ENCODE data around the gene XYLT1.

The XYLT1 gene

GRCh38 chr16:17258077-17258599 is 212.6 kb downstream of the XYLT1 start:
- Histone ChIP-seq H3K9ac (ENCODE audit: low read depth, low read length) (no peak overlapping the region), H3K36me3 (ENCODE audit: insufficient read depth, low read length) (no peaks in the 10 kb centered on the region), H3K4me1 (ENCODE audit: insufficient read depth, low read length) (no peaks in the 10 kb centered on the region), H3K9me3 (ENCODE audit: control insufficient read depth, insufficient read depth, low read length) (no peaks in the 10 kb centered on the region)

GRCh38 chr16:17257426-17258023 is 213.2 kb downstream of the XYLT1 start:
- Histone ChIP-seq H3K9ac (ENCODE audit: low read depth, low read length) (no peak overlapping the region), H3K9me3 (ENCODE audit: control insufficient read depth, insufficient read depth, low read length) (no peaks in the 10 kb centered on the region), H3K36me3 (ENCODE audit: insufficient read depth, low read length) (no peaks in the 10 kb centered on the region), H3K4me1 (ENCODE audit: insufficient read depth, low read length) (no peaks in the 10 kb centered on the region)

- Histone ChIP-seq H3K9me3 (ENCODE audit: control insufficient read depth, insufficient read depth, low read length) (no peaks in the 10 kb centered on the region), H3K36me3 (ENCODE audit: insufficient read depth, low read length) (no peaks in the 10 kb centered on the region), H3K9ac (ENCODE audit: low read depth, low read length) (no peak overlapping the region), H3K4me1 (ENCODE audit: insufficient read depth, low read length) (no peaks in the 10 kb centered on the region)
Observed at GRCh38 chr16:17252701-17253100, 218.1 kb downstream of the XYLT1 start.

- Histone ChIP-seq H3K4me1 (ENCODE audit: insufficient read depth, low read length) (no peaks in the 10 kb centered on the region), H3K36me3 (ENCODE audit: insufficient read depth, low read length) (no peaks in the 10 kb centered on the region), H3K9ac (ENCODE audit: low read depth, low read length) (no peak overlapping the region), H3K9me3 (ENCODE audit: control insufficient read depth, insufficient read depth, low read length) (no peaks in the 10 kb centered on the region)
Observed at GRCh38 chr16:17252064-17252463, 218.7 kb downstream of the XYLT1 start.

GRCh38 chr16:17251496-17251895 is 219.3 kb downstream of the XYLT1 start:
- Histone ChIP-seq H3K9ac (ENCODE audit: low read depth, low read length) (no peak overlapping the region), H3K9me3 (ENCODE audit: control insufficient read depth, insufficient read depth, low read length) (no peaks in the 10 kb centered on the region), H3K4me1 (ENCODE audit: insufficient read depth, low read length) (no peaks in the 10 kb centered on the region), H3K36me3 (ENCODE audit: insufficient read depth, low read length) (no peaks in the 10 kb centered on the region)

- H3K4me1 ChIP-seq (ENCODE audit: insufficient read depth, low read length), result no peaks in the 10 kb centered on the region
- no peak overlapping the region for H3K9ac ChIP-seq (ENCODE audit: low read depth, low read length)
- no peaks in the 10 kb centered on the region for H3K36me3 ChIP-seq (ENCODE audit: insufficient read depth, low read length)
- no peaks in the 10 kb centered on the region for H3K9me3 ChIP-seq (ENCODE audit: control insufficient read depth, insufficient read depth, low read length)
Observed at GRCh38 chr16:17246974-17247732, 223.6 kb downstream of the XYLT1 start.

- no peak overlapping the region for H3K9ac ChIP-seq (ENCODE audit: low read depth, low read length)
- no peaks in the 10 kb centered on the region for H3K36me3 ChIP-seq (ENCODE audit: insufficient read depth, low read length)
- no peaks in the 10 kb centered on the region for H3K9me3 ChIP-seq (ENCODE audit: control insufficient read depth, insufficient read depth, low read length)
- no peaks in the 10 kb centered on the region for H3K4me1 ChIP-seq (ENCODE audit: insufficient read depth, low read length)
Observed at GRCh38 chr16:17246268-17246885, 224.4 kb downstream of the XYLT1 start.

- Histone ChIP-seq H3K4me1 (ENCODE audit: insufficient read depth, low read length) (no peaks in the 10 kb centered on the region), H3K9me3 (ENCODE audit: control insufficient read depth, insufficient read depth, low read length) (no peaks in the 10 kb centered on the region), H3K9ac (ENCODE audit: low read depth, low read length) (no peak overlapping the region), H3K36me3 (ENCODE audit: insufficient read depth, low read length) (no peaks in the 10 kb centered on the region)
Observed at GRCh38 chr16:17245776-17246175, 225.0 kb downstream of the XYLT1 start.

GRCh38 chr16:17244872-17245551 is 225.7 kb downstream of the XYLT1 start:
- no peak overlapping the region for H3K9ac ChIP-seq (ENCODE audit: low read depth, low read length)
- H3K4me1 ChIP-seq (ENCODE audit: insufficient read depth, low read length), result no peaks in the 10 kb centered on the region
- no peaks in the 10 kb centered on the region for H3K36me3 ChIP-seq (ENCODE audit: insufficient read depth, low read length)
- no peaks in the 10 kb centered on the region for H3K9me3 ChIP-seq (ENCODE audit: control insufficient read depth, insufficient read depth, low read length)

GRCh38 chr16:17241264-17241835 is 229.4 kb downstream of the XYLT1 start:
- Histone ChIP-seq H3K4me1 (ENCODE audit: insufficient read depth, low read length) (no peaks in the 10 kb centered on the region), H3K9ac (ENCODE audit: low read depth, low read length) (no peak overlapping the region), H3K9me3 (ENCODE audit: control insufficient read depth, insufficient read depth, low read length) (no peaks in the 10 kb centered on the region), H3K36me3 (ENCODE audit: insufficient read depth, low read length) (no peaks in the 10 kb centered on the region)

GRCh38 chr16:17238285-17239028 is 232.3 kb downstream of the XYLT1 start:
- Histone ChIP-seq H3K36me3 (ENCODE audit: insufficient read depth, low read length) (no peaks in the 10 kb centered on the region), H3K9ac (ENCODE audit: low read depth, low read length) (no peak overlapping the region), H3K9me3 (ENCODE audit: control insufficient read depth, insufficient read depth, low read length) (no peaks in the 10 kb centered on the region), H3K4me1 (ENCODE audit: insufficient read depth, low read length) (no peaks in the 10 kb centered on the region)

- no peaks in the 10 kb centered on the region for H3K9me3 ChIP-seq (ENCODE audit: control insufficient read depth, insufficient read depth, low read length)
Observed at GRCh38 chr16:17237350-17237944, 233.3 kb downstream of the XYLT1 start.

GRCh38 chr16:17235147-17235815 is 235.5 kb downstream of the XYLT1 start:
- H3K36me3 ChIP-seq (ENCODE audit: insufficient read depth, low read length), result no peaks in the 10 kb centered on the region

More at GRCh38 chr16:17237350-17237944, 233.3 kb downstream of the XYLT1 start:
- no peaks in the 10 kb centered on the region for H3K36me3 ChIP-seq (ENCODE audit: insufficient read depth, low read length)
- no peaks in the 10 kb centered on the region for H3K4me1 ChIP-seq (ENCODE audit: insufficient read depth, low read length)
- H3K9ac ChIP-seq (ENCODE audit: low read depth, low read length), result no peak overlapping the region

More at GRCh38 chr16:17235147-17235815, 235.5 kb downstream of the XYLT1 start:
- no peak overlapping the region for H3K9ac ChIP-seq (ENCODE audit: low read depth, low read length)
- H3K9me3 ChIP-seq (ENCODE audit: control insufficient read depth, insufficient read depth, low read length), result no peaks in the 10 kb centered on the region
- H3K4me1 ChIP-seq (ENCODE audit: insufficient read depth, low read length), result no peaks in the 10 kb centered on the region
